ENCODE data around the gene SH2B2. TPM values are rescaled to one million over a fixed set of nuclear protein-coding genes. Genes with fewer than 3 reads are reported as not detected.
"Not testable (repeated sequence)": the region's sequence is repeated elsewhere in the genome, so short reads cannot be mapped to it uniquely, and the experiment has no call there.

Gene SH2B2
- total RNA-seq, 1 donor from 2014 or later = 0.30 TPM

DNA sequence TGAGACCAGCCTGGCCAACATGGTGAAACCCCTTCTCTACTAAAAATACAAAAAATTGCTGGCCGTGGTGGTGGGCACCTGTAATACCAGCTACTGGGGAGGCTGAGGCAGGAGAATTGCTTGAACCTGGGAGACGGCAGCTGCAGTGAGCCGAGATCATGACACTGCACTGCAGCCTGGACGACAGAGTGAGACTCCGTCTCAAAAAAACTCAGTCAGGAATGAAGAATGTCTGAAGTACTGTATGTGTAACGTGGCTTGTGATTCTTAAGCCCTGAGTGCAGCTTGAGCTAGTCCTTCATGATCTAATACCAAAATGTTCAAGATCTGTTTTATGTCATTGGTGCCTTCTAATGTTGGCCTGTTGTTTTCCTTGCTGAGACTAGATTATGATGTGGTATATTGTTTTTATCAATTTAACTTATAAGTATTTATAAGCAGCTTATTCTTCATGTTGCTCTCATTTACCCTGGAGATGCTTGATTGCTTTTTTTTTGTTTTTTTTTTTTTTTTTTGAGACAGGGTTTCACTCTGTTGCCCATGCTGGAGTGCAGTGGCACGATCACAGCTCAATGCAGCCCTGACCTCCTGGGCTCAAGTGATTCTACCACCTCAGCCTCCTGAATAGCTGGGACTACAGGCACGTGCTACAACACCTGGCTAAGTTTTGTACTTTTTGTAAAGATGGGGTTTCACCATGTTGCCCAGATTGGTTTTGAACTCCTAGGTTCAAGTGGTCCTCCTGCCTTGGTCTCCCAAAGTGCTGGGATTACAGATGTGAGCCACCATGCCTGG is 44.2 kb downstream of the SH2B2 start:
- intact Hi-C loops (cut with micrococcal nuclease) = not testable (repeated sequence)

DNA sequence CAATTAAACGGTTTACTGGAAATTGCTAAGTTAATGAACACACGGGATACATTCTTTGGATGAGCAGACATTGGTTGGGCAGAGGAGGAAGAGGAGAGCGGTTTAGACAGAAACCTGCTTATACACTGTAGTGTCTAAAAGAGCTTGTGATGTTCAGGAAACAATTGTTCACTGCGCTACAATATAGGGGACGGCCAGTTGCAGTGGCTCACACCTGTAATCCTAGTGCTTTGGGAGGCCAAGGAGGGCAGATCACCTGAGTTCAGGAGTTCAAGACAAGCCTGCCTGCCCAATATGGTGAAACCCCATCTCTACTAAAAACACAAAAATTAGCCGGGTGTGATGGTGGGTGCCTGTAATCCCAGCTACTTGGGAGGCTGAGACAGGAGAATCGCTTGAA is 48.9 kb downstream of the SH2B2 start:
- intact Hi-C loops (cut with micrococcal nuclease) = not testable (repeated sequence)

GRCh38 chr7:102337002-102337401 is 50.3 kb downstream of the SH2B2 start:
- intact Hi-C loops (cut with micrococcal nuclease) = not testable (repeated sequence)

GRCh38 chr7:102337420-102337819 is 50.8 kb downstream of the SH2B2 start:
- intact Hi-C loops (cut with micrococcal nuclease) = not testable (repeated sequence)

- intact Hi-C loops (cut with micrococcal nuclease) = not testable (repeated sequence)
These were observed 54.1 kb downstream of the SH2B2 start for GRCh38 chr7:102340599-102341368.

DNA sequence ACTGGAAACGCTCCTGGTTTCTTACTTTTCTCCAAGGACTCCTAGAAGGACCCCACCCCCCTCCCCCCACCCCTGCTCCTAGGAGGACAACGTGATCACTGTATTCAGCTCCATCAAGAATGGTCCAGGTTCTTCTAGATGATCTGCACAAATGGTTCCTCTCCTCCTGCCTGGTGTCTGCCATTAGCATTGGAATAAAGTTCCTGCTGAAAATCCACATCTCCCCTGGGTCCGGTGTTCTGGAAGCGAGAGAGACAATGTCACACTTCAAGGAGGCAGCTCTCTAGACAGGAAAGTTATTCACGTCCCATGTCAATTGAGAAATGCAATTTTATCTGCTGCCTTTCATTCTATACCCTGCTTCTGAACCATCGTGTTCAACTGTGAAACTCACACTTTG is 60.3 kb downstream of the SH2B2 start:
- intact Hi-C loops (cut with micrococcal nuclease) = not testable (repeated sequence)

GRCh38 chr7:102356344-102356743 is 69.7 kb downstream of the SH2B2 start, which contains the start of gene SPDYE6:
Gene SPDYE6 (minus strand): TSS chr7:102356444. CDS start chr7:102356023, 421 bp downstream.
- intact Hi-C loops (cut with micrococcal nuclease) = not testable (repeated sequence)

DNA sequence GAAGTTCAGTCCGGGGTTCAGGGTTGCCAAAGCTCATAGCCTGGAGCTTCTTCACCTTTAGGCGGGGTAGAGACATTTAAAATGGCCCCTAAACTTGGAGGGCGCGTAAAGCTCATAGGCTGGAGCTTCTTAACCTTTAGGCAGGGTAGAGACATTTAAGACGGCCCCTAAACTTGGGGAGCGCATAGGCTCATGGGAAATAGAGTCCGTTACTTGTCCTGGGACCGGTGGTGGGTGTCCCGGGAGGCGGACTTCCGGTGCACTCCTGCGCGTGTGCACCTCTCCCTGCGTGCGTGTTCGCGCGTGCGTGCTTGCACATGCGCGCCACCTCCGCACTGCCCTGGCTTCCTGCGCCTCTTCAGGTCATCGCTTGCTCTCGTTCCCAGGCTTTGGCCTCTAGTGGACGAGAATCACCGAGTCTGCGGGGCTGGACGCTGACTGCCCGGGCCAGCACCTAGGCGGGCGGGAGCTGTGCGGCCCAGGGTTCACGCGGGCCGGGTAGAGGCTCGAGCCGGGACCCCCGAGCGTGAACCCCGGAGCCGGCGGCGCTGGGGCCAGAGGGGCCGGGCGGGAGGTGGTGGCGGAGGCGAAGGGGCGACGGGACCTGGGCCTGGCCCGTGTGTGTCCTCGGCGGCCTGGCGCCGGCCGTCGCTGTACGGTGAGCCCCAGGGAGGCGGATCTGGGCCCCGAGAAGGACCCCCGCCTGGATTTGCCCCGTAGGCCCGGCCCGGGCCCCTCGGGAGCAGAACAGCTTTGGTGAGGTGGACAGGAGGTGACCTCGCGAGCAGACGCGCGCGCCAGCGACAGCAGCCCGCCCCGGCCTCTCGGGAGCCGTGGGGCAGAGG is 77.1 kb downstream of the SH2B2 start:
- intact Hi-C loops (cut with micrococcal nuclease) = loop anchor here (1.0 to 5.0 kb wide), 3 partner anchors 33 to 99 kb away; partner anchors contain the start of genes ALKBH4, LRWD1 and PRKRIP1

DNA sequence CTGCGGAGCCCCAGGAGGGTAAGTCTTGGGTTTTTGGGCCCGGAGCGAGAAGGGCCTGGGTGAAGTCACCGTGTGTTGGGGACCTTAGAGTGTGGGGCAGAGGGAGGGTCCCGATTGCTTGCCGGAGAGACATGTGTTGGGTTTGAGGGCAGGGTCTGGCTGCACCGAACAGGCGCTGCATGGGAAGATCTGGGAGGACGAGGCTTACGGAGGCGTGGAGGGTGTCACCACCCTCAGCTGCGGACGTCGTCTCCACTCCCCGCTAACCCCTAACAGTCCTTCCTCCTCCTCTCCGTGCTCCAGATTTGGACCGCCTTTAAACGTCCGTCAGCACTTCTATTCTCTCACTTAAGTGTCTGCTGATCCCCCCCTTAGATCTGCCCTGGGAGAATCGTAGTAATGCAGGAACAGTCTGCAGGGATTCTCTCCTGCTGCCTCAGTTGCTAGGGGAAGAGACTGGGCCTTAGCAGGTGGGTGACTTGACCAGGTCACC is 77.8 kb downstream of the SH2B2 start:
- intact Hi-C loops (cut with micrococcal nuclease) = loop anchor here (5.0 kb wide), 1 partner anchor 98 kb away; the partner anchor contains the start of genes ALKBH4 and LRWD1

- intact Hi-C loops (cut with micrococcal nuclease) = not testable (repeated sequence)
These were observed 78.7 kb downstream of the SH2B2 start for GRCh38 chr7:102365390-102365789.

DNA sequence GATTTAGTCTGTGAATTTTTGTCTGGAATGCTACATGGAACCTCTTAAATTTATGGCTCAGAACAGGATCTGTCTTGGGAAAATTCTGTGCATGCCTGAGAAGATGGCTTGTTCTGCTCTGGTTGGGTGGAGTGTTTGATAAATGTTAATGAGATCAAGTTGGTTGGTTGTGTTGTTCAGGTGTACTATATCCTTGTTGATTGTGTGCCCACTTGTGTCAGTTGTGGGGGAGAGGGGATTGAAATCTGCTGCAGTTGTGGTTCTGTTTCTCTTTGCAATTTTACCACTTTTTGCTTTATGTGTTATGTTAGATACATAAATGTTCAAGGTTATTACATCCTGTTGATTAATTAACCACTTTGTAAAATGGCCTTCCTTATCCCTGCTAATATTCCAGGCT is 83.4 kb downstream of the SH2B2 start:
- intact Hi-C loops (cut with micrococcal nuclease) = not testable (repeated sequence)

Other genes with a start within 250 kb of the SH2B2 start
- not detected in 2 replicates for gene SPDYE6, start 69.6 kb downstream of the SH2B2 start, total RNA-seq
- gene PRKRIP1, start 109.5 kb downstream of the SH2B2 start, total RNA-seq = 23.2 and 27.5 TPM in 2 replicates
- 61.1 and 66.0 TPM in 2 replicates for gene ORAI2, start 146.7 kb downstream of the SH2B2 start, total RNA-seq
- gene ALKBH4, start 178.0 kb downstream of the SH2B2 start, total RNA-seq = 10.2 and 10.5 TPM in 2 replicates
- gene LRWD1, start 178.1 kb downstream of the SH2B2 start, total RNA-seq = 21.5 and 23.3 TPM in 2 replicates
- gene POLR2J, start 192.1 kb downstream of the SH2B2 start, total RNA-seq = 51.7 and 53.4 TPM in 2 replicates
- 16.2 and 17.0 TPM in 2 replicates for gene RASA4B, start 230.9 kb downstream of the SH2B2 start, total RNA-seq

Data from T-helper 2 cell treated with Interferon-gamma antibody and Interleukin-4, amounts not matched to agents 100 ng/mL and 5 ng/mL, for 36 hours (primary cell).